Endothelial cell of umbilical vein (primary cell): ENCODE results near the gene NEURL2. TPM values are rescaled to one million over a fixed set of nuclear protein-coding genes. Genes with fewer than 3 reads are reported as not detected.

Source experiments
- BruUV-seq: library from RNA; stranded (reverse); fragments of 400-500 nt; replicated peaks from 2 replicates; lab custom pipeline; 2021; lab: Mats Ljungman, UMichigan
- CTCF ChIA-PET: fragments of 300-600, 350-600 bp; sonication (Branson Sonifier 250); formaldehyde crosslinking; loops from one replicate; lab custom pipeline; 2021; ENCODE audit warnings: antibody characterized with exemption, inconsistent platforms; lab: Charles Lee
- POLR2A ChIA-PET: fragments of 300-600, 350-600 bp; sonication (Branson Sonifier 250); formaldehyde crosslinking; loops from one replicate; lab custom pipeline; 2021; ENCODE audit warnings: antibody characterized with exemption, inconsistent platforms; lab: Charles Lee
- DNase-seq: peaks from one replicate; pipeline ENCODE4 v3.0.0-alpha.2; 2011; ENCODE audit warnings: low read depth, low spot score
- FAIRE-seq: peaks from 2 replicates; lab custom pipeline; 2011; peaks lifted over from hg19 to GRCh38; lab: Jason Lieb, UNC
- H2AFZ ChIP-seq: 2 replicates; pipeline ENCODE4 v1.6.0; 2012; ENCODE audit warnings: low read depth, low read length, control low read depth, inconsistent platforms
- H3K27ac ChIP-seq: 2 replicates; pipeline ENCODE4 v1.5.1; 2011; ENCODE audit warnings: low read depth, mild to moderate bottlenecking, control low read depth, low read length, moderate library complexity; ENCODE audit not compliant: insufficient read depth
- H3K27me3 ChIP-seq, 2 experiments: 2 replicates each; pipeline versions ENCODE4 v1.6.0 to v1.6.1; 2011; ENCODE audit warnings: low read length in 2 of 2, mixed read lengths in 1 of 2; ENCODE audit not compliant: control insufficient read depth in 2 of 2, insufficient read depth in 2 of 2
- H3K36me3 ChIP-seq, 2 experiments: 2 replicates in 1 of 2; 3 replicates in 1 of 2; pipeline ENCODE4 v1.5.1; 2011; ENCODE audit warnings: low read length in 2 of 2, mild to moderate bottlenecking in 1 of 2, moderate library complexity in 1 of 2; ENCODE audit not compliant: control insufficient read depth in 2 of 2, insufficient read depth in 2 of 2; ENCODE audit errors: extremely low read depth in 1 of 2
- H3K4me1 ChIP-seq: 3 replicates; pipeline ENCODE4 v1.5.1; 2011; ENCODE audit warnings: mild to moderate bottlenecking, low read length; ENCODE audit not compliant: control insufficient read depth, insufficient read depth; ENCODE audit errors: extremely low read depth
- H3K4me2 ChIP-seq: 2 replicates; pipeline ENCODE4 v1.6.1; 2011; ENCODE audit warnings: low read length, control low read depth, mixed read lengths; ENCODE audit not compliant: insufficient read depth
- H3K4me3 ChIP-seq, 3 experiments: fragments of 200-600 bp in 1 of 3; sonication (generic), shearing (Covaris generic) in 1 of 3; replicated peaks in 1 of 3; 2 replicates each; pipeline ENCODE4 v1.5.1; 2011 to 2016; ENCODE audit warnings: control low read depth in 3 of 3, low read length in 3 of 3, mild to moderate bottlenecking in 2 of 3, inconsistent platforms in 1 of 3, low read depth in 1 of 3, moderate library complexity in 1 of 3; ENCODE audit not compliant: insufficient read depth in 1 of 3
- H3K79me2 ChIP-seq: 2 replicates; pipeline ENCODE4 v1.6.0; 2012; ENCODE audit warnings: low read length, inconsistent platforms; ENCODE audit not compliant: control insufficient read depth, insufficient read depth
- H3K9ac ChIP-seq: replicated peaks from 2 replicates; pipeline ENCODE3; 2011; ENCODE audit warnings: low read length, control low read depth; ENCODE audit not compliant: insufficient read depth; ENCODE audit errors: extremely low read depth
- H3K9me1 ChIP-seq: replicated peaks from 3 replicates; pipeline ENCODE4 v1.6.0; 2011; ENCODE audit warnings: mild to moderate bottlenecking, low read length; ENCODE audit not compliant: control insufficient read depth, insufficient read depth; ENCODE audit errors: extremely low read depth
- H3K9me3 ChIP-seq: replicated peaks from 2 replicates; pipeline ENCODE4 v1.5.1; 2012; ENCODE audit warnings: low read length, inconsistent platforms; ENCODE audit not compliant: control insufficient read depth, insufficient read depth
- H4K20me1 ChIP-seq: replicated peaks from 2 replicates; pipeline ENCODE3; 2011; ENCODE audit warnings: mild to moderate bottlenecking, low read length; ENCODE audit not compliant: control insufficient read depth, insufficient read depth; ENCODE audit errors: extremely low read depth
- EZH2 ChIP-seq: IDR thresholded peaks from 2 replicates; pipeline ENCODE4 v1.6.1; 2012; ENCODE audit warnings: borderline replicate concordance, low read depth, mild to moderate bottlenecking, moderate library complexity, low read length, inconsistent platforms; ENCODE audit not compliant: severe bottlenecking
- FOS ChIP-seq: IDR thresholded peaks from 2 replicates; pipeline ENCODE4 v1.6.1; 2011; ENCODE audit warnings: mild to moderate bottlenecking, low read length, moderate library complexity, borderline replicate concordance; ENCODE audit not compliant: insufficient read depth
- GATA2 ChIP-seq: IDR thresholded peaks from 2 replicates; pipeline ENCODE4 v1.7.0; 2011; ENCODE audit warnings: low read depth, mild to moderate bottlenecking, moderate library complexity, mixed read lengths, low read length; ENCODE audit not compliant: insufficient read length, insufficient read depth
- JUN ChIP-seq: IDR thresholded peaks from 2 replicates; pipeline ENCODE4 v1.6.1; 2011; ENCODE audit warnings: borderline replicate concordance, low read depth; ENCODE audit not compliant: insufficient read length, insufficient read depth
- MYC ChIP-seq: IDR thresholded peaks from one replicate; pipeline ENCODE4 v1.6.1; 2011; ENCODE audit warnings: mild to moderate bottlenecking, low read depth, low read length
- POLR2A ChIP-seq: IDR thresholded peaks from 2 replicates; pipeline ENCODE4 v1.6.1; 2012; ENCODE audit warnings: low read depth, mild to moderate bottlenecking, control low read depth, low read length
- POLR2AphosphoS5 ChIP-seq: IDR thresholded peaks from 2 replicates; pipeline ENCODE4 v1.6.1; 2012; ENCODE audit warnings: low read depth, mild to moderate bottlenecking, control low read depth, low read length, moderate library complexity; ENCODE audit not compliant: insufficient read depth
- dilution Hi-C: fragments of 300-500 bp; cut with MboI; formaldehyde crosslinking; loops from one replicate; pipeline ENCODE4 v1.15.0; 2019; ENCODE audit warnings: low sequenced_read_pairs; ENCODE audit not compliant: extremely low pct_ligation_motif_present
- intact Hi-C: fragments of 100-400 bp; cut with micrococcal nuclease; formaldehyde crosslinking; loops from one replicate; pipeline ENCODE4 v1.10.0; 2022
- polyA plus RNA-seq, 4 experiments: library from polyadenylated mRNA; depleted of rRNA in 3 of 4; stranded (reverse) in 3 of 4; unstranded in 1 of 4; fragments of >200 nt; gene quantifications; 2 replicates each; pipeline versions ENCODE4 v1.2.1 to v1.2.3, GENCODE V29; 2011 to 2012; ENCODE audit warnings: missing spikeins in 1 of 4
- total RNA-seq: library from RNA; stranded (reverse); gene quantifications from 2 replicates; pipeline ENCODE4 v1.2.3, GENCODE V29; 2021
- TF ChIP-seq, protein P1 (sequence below): IDR thresholded peaks from 2 replicates; pipeline ENCODE4 v1.6.1; 2011; ENCODE audit not compliant: insufficient read depth, insufficient read length
- TF ChIP-seq, protein P2 (sequence below), 2 donors: IDR thresholded peaks; 1 replicate in 1 of 2; 2 replicates in 1 of 2; pipeline ENCODE4 v1.5.1; 2011; ENCODE audit warnings: low read length in 2 of 2, mild to moderate bottlenecking in 2 of 2, moderate library complexity in 2 of 2, control low read depth in 1 of 2, inconsistent platforms in 1 of 2, low read depth in 1 of 2; ENCODE audit not compliant: insufficient read depth in 1 of 2; ENCODE audit errors: extremely low read depth in 1 of 2

Gene NEURL2
- total and polyA plus RNA-seq, 2 donors (not counting 3 experiments of a cell fraction or from before 2014, with no cell fraction given): 2.8 to 5.4 TPM

DNA sequence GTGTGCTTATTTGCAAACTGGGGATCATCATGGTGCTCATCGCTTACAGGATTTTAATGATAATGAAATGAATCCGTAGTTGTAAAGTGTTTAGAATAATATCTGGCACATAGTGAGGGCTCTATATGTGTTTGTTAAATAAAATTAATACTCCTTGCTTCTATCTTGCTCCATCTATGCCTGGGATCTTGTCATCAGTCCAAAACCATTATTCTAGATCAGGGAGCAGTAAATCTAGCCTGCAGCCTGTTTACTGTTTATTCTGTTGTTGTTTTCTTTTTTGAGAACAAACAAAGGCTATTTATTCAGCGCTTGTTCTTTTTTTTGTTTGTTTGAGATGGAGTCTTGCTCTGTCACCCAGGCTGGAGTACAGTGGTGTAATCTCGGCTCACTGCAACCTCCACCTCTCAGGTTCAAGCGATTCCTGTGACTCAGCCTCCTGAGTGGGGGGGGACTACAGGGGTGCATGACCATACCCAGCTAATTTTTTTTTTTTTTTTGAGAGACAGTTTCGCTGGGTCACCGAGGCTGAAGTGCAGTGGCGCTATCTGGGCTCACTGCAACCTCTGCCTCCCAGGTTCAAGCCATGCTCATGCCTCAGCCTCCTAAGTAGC, 41.9 kb downstream of the NEURL2 start:
- FAIRE-seq: no peak
- no TSS peak for BruUV-seq
- H3K9me3 ChIP-seq: no peaks in the 10 kb centered on the region
- H3K36me3 ChIP-seq: peaks cover 0 to 19% of the 10 kb centered on the region in 2 experiments
- ChIA-PET POLR2A (no interaction called here), CTCF (interaction anchor here (0.8 to 1.1 kb wide), 2 partner anchors 8 to 33 kb away, joined by 3 read pairs; no protein-coding TSS in a partner anchor)
- H3K4me1 ChIP-seq: no peaks in the 10 kb centered on the region
- H3K9ac ChIP-seq: no peak overlapping the region
- no peaks in the 10 kb centered on the region for H3K27me3 ChIP-seq
- H3K27ac ChIP-seq: no peak overlapping the region
- intact Hi-C loops: no loop called here
- H3K4me2 ChIP-seq: no peak overlapping the region
- H2AFZ ChIP-seq: no peak overlapping the region
- H3K4me3 ChIP-seq: no peak overlapping the region
- no peaks in the 10 kb centered on the region for H3K9me1 ChIP-seq
- DNase-seq: no peak
- dilution Hi-C loops: no loop called here
- no peaks in the 10 kb centered on the region for H4K20me1 ChIP-seq
- no peaks in the 10 kb centered on the region for H3K79me2 ChIP-seq
- no peak for TF ChIP-seq POLR2A
- TF ChIP-seq EZH2: no peak
- TF ChIP-seq, protein P1, sequence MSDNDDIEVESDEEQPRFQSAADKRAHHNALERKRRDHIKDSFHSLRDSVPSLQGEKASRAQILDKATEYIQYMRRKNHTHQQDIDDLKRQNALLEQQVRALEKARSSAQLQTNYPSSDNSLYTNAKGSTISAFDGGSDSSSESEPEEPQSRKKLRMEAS: no peak
- TF ChIP-seq JUN: no peak
- no peak for TF ChIP-seq GATA2
- TF ChIP-seq, protein P2, sequence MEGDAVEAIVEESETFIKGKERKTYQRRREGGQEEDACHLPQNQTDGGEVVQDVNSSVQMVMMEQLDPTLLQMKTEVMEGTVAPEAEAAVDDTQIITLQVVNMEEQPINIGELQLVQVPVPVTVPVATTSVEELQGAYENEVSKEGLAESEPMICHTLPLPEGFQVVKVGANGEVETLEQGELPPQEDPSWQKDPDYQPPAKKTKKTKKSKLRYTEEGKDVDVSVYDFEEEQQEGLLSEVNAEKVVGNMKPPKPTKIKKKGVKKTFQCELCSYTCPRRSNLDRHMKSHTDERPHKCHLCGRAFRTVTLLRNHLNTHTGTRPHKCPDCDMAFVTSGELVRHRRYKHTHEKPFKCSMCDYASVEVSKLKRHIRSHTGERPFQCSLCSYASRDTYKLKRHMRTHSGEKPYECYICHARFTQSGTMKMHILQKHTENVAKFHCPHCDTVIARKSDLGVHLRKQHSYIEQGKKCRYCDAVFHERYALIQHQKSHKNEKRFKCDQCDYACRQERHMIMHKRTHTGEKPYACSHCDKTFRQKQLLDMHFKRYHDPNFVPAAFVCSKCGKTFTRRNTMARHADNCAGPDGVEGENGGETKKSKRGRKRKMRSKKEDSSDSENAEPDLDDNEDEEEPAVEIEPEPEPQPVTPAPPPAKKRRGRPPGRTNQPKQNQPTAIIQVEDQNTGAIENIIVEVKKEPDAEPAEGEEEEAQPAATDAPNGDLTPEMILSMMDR (IDR thresholded peaks at IDR 0.05; ENCODE audit: extremely low read depth in 1 of 2, insufficient read depth in 1 of 2, low read depth in 1 of 2, low read length in 2 of 2): no peak
- TF ChIP-seq POLR2AphosphoS5: no peak
- TF ChIP-seq MYC: no peak
- TF ChIP-seq FOS: no peak
